ENCODE data around the gene CEP131. TPM values are rescaled to one million over a fixed set of nuclear protein-coding genes. Genes with fewer than 3 reads are reported as not detected.
"Not testable (repeated sequence)": the region's sequence is repeated elsewhere in the genome, so short reads cannot be mapped to it uniquely, and the experiment has no call there.

The CEP131 gene
- total RNA-seq, 2 experiments from 2014 or later, result 12.9 to 13.8 TPM

DNA sequence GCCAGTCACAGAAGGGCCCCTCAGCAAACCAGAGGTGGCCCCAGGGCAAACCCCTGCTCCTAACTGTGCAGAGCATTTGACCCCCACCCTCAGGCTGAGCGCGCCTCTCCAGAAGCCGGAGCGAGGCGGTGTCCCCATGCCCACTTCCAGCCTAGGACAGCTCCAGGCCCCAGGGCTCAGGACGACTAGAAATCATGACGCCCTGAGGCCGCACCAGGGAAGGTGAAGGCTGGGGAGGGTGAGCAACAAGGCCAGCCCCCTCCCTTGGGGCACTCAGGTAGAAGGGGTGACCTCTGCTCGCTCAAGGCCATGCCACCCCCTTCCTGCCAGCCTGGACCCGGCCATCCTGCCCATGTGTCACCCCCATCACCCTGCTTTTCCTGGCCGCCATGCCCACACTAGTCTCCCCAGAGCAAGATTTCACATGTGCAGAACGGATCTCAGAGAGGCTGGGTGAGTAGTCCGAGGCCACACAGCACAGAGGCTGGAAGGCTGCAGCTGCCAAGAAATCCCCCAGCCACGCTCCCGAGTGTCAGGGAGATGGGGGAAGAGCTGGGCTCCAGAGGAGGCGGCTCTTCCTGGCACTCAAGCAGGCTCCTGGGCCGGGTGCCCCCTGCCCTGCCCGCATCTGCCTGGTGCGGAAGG lies 59.6 kb downstream of the CEP131 start:
- ChIA-PET POLR2A (no interaction called here), CTCF (no interaction called here)

DNA sequence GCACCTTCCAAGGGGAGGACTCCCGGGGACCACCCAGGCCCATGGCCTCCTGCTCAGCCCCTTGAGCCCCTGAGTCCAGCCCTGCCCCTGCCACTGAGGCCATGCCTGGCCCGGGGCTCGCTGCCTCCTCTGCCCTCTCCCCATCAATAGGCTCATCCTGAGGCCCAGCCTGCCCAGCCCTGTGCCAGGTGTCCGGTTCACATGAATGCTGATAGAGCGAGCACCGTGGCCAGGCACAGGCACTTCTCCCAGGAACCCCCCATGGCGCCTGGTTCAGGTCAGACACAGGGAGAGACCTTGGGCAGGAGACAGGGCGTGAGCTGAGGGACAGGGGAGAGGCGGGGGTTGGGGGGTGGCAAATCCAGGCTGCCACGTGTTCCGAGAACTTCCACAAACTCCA lies 60.3 kb downstream of the CEP131 start:
- CTCF ChIA-PET, result no interaction called here
- POLR2A ChIA-PET, result no interaction called here

DNA sequence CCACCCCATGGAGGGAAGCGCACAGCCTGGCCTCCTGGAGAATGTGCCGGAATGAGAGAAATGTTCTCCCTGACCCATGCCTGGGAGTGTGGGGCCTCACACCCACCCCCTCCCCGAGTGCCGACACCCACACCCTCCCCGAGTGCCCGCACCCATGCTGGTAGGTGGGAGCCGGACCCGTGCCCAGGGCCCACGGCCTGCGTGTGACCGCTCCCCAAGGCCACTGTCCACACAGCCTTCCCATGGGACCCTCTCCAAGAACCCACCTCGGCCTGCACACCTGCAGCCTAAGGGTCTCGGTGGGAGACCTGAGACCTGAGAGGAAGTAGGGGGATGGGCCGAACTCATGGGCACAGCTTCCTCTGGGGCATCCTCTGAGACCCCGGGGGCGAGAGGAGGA lies 60.8 kb downstream of the CEP131 start:
- CTCF ChIA-PET, result no interaction called here
- POLR2A ChIA-PET, result no interaction called here

DNA sequence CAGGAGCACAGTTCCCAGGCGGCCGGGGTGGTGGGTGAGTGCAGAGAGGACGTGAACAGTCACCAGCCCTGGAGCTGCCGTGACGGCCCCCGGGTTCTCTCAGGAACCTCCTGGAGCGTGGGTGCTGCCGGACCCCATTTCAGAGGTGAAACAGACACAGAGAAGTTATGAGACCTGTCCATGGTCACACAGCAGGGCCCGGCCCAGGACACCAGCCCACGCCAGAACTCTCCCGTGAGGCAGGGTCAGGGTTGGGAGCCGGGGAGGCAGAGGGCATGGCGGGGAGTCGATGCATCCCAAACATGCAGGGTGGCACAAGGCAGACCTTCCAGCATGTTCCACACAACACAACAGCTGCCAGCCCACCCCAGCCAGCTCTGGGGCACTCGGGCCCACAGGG lies 61.2 kb downstream of the CEP131 start:
- ChIA-PET CTCF (no interaction called here), POLR2A (no interaction called here)

DNA sequence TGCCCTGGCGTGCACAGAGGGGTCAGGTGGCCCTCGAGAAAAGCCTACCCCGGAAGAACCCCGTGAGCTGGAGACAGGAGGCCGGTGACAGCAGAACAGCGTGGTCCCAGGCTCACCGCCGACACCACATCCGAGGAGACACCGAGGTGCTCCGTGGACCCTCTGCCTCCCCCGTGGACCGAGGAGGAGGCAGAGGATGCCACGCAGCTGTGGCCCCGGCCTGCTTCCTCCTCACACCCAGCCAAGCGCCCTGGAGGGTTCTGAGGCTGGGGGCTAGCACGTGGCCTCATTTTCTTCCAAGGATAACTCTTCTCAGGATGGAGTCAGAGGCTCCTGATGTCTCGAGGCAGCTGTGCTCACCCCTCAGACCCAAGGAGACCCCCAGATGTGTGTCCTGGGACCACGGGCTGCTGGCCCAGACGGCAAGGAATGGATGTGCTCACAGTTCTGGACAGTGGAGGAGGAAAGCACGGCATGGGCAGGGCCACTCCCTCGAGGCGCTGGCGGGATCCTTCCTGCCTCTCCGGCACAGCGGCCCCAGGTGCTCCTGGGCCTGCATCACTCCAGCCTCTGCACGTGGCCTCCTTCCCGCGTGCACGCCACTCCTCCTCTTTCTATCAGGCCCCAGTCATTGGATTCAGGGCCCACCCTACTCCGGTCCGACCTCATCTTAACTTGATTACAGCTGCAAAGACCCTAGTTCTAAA lies 61.9 kb downstream of the CEP131 start:
- CTCF ChIA-PET, result no interaction called here

DNA sequence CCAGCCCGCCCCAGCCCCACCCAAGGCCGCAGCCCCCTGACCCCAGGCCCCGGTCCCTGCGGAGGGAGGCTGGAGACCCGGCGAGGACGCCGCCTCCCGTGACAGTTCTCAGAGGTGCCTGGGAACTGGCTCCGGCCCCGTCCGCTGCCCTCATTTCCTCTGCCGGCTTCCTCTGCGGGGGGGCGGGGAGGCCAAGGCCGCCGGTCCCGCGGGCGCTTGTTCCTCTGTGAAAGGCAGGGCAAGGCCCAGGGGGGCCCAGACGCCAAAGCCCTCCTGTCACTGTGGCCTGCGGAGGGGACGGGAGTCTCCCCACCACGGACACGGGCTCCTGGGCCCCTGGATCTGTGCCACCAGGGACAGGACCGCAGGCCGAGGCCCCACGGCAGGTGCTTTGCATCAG lies 62.5 kb downstream of the CEP131 start:
- POLR2A ChIA-PET, result no interaction called here

More for the DNA sequence above, 61.9 kb downstream of the CEP131 start:
- POLR2A ChIA-PET, result no interaction called here

DNA sequence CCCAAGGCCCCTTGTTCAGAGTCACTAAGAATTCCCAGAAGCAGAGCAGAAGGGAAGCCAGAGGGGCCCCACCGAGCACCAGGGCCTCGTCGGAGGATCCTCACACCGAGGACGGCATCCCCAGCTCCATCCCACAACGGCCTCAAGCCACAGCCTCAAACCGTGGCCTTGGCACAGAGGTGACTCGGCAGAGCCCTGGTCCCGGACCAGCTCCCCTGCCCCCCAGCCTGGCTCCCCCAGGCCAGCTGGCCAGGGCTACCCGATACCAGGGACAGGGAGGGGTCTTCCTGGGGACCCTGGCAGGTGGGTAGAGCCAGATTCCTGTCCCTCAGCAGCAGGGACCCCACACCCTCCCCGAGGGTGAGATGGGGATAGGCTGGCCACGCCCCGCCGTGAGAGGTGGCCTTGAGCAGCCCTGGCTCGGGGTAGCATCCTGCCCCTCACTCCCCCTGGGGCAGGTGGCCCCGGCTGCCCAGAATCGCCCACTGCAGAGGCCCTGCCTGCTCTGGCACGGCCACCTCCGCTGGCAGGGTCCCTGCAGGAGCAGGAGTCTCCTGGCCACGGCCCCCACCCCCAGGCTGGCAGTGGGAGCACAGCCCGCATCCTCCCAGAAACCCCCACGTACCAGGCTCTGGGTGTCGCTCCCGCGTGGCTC lies 63.0 kb downstream of the CEP131 start:
- ChIA-PET CTCF (no interaction called here), POLR2A (no interaction called here)

More for the DNA sequence above, 62.5 kb downstream of the CEP131 start:
- CTCF ChIA-PET, result no interaction called here

DNA sequence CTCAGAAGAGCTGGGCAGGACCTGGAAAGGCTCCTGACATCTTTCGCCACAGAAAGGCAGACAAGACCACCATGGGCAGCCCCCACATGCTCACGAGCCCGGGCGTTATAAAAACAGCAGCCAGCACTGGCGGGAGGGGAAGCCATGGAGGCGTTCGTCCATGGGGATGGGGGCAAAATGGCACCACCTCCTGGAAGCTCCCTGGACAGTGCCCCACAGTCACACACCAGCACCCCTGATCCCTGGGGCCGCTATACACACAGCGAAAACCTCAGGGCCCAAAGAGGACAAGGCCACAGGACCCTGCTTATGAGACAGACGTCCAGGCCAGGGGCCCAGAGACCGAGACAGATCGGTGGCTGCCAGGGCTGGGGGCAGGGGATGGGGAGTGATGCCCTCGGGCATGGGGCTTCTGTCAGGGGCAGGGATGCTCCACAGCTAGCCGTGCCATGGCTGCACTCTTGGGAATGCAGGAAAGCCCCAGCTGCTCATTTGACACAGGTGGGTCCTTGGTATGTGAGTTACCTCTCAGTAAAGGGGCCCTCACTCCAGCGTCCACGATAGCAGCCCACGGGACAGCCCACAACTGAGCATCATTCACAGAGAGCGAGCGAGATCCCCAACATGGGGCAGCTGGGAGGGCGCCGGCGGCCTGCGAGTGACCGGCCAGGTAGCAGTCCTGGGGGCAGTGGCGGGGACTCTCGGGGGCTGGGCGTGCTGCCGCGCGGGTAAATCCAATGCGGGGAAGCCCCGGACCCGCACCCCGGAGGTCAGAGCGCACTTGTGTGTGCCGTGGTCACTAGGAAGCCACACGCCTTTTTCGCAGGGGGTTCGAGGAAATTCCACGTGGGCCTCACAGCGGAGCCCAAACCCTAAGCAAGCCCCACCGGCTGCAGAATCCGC lies 63.8 kb downstream of the CEP131 start:
- ChIA-PET POLR2A (no interaction called here), CTCF (no interaction called here)

DNA sequence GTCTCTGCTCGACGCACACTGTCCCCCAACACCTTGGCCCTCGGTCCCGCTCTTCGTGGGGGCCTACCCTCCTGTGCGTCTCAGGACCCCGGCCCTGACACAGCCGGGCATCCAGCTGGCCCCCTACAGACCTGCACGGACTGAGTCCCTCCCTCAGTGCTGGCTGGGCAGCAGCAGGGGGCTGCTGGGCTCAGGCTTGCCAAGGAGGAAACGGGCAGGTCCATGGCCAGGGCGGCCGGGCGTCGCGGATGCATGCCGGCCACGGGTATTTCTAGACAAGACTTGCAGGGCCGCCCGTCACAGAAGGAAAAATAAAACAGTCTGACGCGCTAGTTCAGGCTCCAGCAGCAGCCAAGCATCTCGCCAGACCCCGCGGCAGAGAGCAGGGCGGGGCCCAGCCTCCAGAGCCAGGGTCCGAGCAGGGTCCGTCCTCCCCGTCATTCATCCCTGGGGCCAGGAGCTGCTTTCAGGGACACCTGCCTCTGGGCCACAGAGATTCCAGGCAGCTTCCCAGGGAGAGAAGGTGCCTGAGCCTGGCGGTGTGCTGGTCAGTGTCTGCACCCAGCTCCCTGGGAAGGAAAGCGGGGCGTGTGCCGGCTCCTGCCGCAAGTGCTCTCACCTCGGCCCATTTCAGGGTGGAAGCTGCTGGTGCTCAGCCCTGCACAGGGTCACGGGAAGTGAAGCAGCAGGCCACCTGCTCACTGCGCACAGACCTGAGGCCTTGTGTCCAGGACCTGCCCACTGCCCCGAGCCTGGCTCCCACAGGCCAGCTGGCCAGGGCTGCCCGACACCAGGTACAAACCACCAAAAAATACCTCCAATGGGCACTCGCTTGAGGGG lies 64.7 kb downstream of the CEP131 start:
- ChIA-PET POLR2A (no interaction called here), CTCF (no interaction called here)

DNA sequence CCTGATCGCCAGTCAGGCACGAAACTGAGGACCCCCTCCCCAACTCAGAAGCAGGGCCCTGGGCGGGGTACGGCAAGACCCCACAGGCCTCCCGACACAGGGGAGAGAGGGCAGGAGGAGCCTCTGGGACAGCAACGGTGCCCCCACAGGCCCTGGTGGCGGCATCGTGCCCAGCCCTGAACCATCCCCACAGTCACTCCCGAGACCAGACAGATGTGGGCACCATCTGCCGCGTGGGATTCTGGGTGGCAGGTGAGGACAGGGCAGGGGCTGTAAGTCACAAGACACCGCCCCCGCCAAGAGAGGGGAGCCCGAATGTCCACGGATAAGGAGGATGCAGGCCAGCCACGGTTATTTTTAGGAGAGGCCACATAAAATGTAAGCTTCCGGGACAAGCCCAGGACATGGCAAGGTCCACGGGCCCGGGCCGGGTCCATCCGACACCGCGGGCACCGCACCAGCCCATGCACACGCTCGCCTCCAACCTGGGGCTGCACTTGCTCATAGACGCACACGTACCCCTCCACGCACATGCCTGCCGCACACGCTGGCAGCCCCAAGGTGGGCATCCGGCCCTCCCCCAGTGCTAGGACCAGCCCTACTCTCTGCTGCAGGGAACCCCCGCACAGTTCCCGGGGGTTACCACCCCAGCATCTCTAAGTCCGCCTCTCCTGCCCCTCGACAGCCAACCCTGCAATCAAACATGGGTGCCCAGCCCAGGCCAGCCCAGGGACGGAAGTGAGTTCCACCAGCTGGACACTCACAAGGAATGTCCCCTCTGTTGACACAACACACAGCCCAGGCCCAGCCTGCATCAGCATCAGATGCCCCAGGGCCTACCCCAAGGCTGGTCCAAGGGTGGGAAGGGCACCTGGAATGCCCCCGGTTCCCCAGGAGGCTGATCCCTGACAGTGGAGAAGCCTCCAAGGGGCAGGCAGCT lies 65.6 kb downstream of the CEP131 start:
- CTCF ChIA-PET, result no interaction called here
- POLR2A ChIA-PET, result no interaction called here

DNA sequence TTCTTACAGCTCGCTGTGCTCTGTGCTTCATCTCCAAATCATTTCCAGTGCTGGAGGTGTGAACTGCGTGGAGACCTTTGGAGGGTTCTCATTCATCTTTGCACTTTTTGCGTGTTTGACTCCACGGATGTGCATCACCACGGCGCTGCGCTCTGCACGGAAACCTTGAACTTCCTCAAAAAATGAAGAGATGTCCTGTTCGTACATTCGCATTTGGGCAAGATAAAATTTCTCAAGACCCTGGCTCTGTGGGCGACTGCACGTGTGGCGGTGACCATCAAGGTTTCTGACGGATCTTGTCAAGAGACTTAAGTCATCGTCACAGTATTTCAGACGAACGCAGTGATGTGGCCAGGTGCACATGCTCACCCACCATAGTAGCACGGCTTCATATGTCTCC lies 67.8 kb downstream of the CEP131 start:
- ChIA-PET CTCF (no interaction called here), POLR2A (no interaction called here)

DNA sequence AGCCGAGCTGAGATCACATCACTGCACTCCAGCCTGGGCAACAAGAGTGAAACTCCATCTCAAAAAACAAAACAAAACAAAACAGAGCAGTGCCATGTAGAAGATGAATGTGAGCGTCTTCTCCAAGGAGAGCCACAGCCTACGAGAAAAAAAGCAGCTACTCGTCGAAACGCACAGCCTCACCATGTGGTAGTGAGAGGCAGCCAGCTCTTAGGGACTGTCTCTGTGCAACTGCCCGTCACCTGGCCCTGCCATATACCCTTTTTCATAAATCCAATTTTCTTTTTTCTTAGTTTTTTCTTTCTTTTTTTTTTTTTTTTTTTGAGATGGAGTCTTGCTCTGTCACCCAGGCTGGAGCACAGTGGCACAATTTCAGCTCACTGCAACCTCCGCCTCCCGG lies 68.7 kb downstream of the CEP131 start:
- CTCF ChIA-PET, result interaction anchor here (1.1 kb wide), 1 partner anchor 11 kb away, joined by 3 read pairs; no protein-coding TSS in a partner anchor
- POLR2A ChIA-PET, result not testable (repeated sequence)

DNA sequence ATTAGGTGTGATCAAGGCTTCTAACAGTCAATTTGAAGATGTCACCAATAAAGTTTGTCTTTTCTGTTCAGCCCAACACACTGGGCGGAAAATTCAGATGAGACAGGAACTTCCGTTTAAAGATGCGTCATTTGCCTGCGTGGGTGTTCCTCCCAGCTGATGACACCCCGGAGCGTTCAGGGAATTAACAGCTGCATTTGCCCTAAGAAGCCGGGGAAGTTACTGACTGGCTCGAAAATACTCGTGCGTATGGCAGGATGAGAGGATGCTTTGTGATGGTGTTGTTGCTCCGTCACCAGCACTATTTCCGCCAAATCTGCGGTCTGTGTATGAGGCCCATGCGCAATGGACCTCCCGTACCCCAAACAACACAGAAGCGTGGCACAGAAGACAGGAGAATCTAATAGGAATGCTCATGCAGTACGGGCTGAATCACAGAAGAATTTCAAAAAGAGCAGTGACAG lies 69.4 kb downstream of the CEP131 start:
- POLR2A ChIA-PET, result no interaction called here
- CTCF ChIA-PET, result interaction anchor here (1.1 kb wide), 1 partner anchor 10 kb away, joined by 3 read pairs; no protein-coding TSS in a partner anchor

DNA sequence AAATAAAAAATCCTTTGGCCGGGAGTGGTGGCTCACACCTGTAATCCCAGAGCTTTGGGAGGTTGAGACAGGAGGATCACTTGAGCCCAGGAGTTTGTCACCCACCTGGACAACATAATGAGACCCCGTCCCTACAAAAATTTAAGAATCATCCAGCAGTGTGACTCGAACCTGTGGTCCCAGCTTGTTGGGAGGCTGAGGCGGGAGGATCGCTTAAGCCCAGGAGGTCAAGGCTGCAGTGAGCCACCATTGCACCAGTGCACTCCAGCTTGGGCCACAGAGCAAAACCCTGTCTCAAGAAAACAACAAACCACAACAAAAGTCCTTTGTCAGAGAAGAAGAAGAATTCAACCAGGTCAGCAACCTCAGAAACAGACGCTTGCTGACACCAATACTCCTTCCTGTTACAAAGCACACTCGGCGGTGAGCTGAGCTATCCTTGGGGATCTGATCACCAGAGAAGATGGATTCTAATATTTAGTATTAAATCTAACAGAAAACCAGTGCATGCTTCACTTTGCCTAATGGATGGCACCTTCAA lies 70.4 kb downstream of the CEP131 start:
- CTCF ChIA-PET, result no interaction called here
- POLR2A ChIA-PET, result no interaction called here

DNA sequence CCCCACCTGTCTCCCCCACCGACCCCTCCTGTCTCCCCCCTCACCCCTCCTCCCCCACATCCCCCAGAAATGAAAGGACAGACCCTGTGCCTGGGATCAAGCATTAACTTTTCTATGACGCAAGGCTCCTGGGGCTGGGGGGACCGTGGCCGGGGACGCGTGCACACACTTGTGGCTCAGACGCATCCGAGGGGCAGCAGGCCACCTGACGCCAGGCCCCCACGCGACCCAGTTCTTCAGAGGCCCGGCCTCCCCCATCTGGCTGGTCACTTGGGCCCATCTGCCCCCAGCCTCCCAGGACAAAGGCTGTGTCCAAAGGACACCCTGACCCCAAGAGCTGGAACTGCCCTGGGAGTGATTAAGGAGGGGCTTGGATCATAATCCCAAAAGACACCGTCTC lies 71.5 kb downstream of the CEP131 start:
- POLR2A ChIA-PET, result no interaction called here
- CTCF ChIA-PET, result no interaction called here

DNA sequence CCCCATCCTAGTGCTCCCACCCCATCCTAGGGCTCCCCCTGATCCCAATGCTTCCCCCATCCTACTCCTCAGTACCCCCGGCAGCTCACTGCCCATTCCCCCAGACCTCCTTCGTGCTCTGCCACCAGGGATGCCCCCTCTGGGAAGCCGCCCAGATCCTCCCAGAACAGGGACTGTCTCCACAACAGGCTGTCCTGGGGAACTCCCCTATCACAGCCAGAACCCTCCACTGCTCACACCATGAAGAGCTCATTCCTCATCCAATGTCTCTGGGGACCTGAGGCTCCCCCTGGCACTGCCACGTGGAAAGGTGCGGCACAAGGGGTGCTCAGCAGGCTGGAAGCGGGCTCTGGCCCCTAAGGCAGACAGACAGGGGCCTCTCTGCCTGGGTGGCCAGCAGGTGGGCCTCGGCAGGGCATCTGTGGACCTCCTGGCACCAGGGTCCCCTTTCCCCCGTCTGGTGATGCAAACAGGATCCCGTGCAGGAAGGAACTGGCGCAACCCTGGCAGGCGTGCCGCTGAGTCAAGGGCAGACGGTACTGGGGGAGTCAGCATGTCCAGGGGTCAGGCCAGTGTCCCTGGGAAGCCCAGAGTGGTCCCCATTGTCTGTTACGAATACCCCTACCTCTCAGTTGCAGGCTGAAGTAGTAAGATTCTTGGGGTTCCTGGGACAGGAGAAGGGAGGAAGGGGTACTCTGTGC lies 72.2 kb downstream of the CEP131 start:
- ChIA-PET CTCF (no interaction called here), POLR2A (no interaction called here)

DNA sequence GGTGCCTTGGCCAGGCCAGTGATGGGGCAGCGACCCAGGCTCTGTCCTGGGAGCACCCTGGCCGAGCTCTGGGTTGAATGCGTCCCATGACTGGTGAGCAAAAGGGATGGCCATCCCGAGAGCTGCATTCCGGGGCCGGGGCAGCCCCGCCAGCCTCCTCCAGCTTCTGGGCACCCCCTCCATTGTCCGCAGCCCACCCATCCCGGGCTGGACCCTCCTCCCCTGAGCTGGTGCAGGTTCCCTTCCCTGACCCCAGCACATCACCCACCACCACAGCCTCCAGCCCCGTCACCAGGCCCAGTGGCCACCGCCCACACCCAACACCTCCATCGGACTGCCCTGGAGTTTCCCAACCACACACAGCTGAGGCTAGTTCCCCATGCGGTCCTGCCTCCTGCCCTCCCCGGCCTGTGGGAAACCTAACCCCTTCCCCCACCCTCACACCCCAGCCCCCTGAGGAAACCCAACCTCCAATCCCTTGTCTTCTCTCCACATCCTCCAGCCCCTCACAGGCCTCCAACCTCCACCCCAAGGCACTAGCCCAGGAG lies 73.7 kb downstream of the CEP131 start:
- ChIA-PET POLR2A (no interaction called here), CTCF (no interaction called here)

Measured in activated CD8-positive, alpha-beta memory T cell treated with anti-CD3 and anti-CD28 coated beads for 36 hours (primary cell).